GM18511 (cell line): Measurements from ENCODE around the gene RNF130.

Experiments
- ATAC-seq: cut with Tn5 transposase; IDR thresholded peaks from one replicate; pipeline ENCODE4 v1.9.1; 2021; ENCODE audit warnings: mild to moderate bottlenecking, moderate library complexity; ENCODE audit not compliant: unreplicated experiment

RNF130 gene

DNA sequence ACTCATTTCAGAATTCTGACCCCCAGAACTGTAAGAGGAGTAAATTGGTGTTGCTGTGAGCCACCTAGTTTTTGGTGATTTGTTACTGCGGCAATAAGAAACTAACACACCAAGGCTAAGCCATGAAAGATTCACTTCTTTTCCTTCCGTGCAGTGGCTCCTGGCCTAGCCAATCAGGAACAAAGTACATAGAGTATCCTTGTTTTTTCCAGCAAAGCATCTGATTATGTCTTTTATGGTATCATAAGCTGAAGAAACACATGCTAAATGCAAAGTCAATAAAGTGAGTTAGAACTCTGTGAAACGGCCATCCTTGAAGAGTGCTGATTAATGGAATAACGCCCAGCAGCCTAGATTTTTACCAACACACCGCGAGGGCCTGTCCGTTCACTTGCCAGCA, 11.4 kb downstream of the RNF130 start:
- no peak for ATAC-seq

DNA sequence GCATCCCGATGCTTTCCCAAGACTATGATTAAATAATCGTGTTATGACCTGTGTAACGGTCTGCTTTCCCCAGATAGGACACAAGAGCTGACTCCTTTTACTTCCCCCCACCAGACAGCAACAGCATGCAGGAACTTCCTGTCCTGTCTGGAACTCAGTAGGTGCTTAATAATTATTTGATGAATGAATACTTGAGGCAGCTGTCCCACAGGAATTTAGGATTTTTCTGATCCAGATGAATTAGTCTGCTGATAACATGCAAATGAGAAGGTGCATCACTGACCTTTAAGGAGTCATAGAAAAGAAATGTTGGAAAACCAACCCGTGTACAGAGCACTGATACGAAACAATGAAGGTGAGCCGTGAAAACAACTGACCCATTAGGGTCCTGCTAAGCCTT, 12.2 kb downstream of the RNF130 start:
- ATAC-seq: no peak

- ATAC-seq: no peak
Observed at GRCh38 chr5:180056153-180056552, 15.4 kb downstream of the RNF130 start.

GRCh38 chr5:180054226-180054625, 17.3 kb downstream of the RNF130 start:
- no peak for ATAC-seq

- no peak for ATAC-seq
Observed at GRCh38 chr5:180053061-180053602, 18.4 kb downstream of the RNF130 start.

DNA sequence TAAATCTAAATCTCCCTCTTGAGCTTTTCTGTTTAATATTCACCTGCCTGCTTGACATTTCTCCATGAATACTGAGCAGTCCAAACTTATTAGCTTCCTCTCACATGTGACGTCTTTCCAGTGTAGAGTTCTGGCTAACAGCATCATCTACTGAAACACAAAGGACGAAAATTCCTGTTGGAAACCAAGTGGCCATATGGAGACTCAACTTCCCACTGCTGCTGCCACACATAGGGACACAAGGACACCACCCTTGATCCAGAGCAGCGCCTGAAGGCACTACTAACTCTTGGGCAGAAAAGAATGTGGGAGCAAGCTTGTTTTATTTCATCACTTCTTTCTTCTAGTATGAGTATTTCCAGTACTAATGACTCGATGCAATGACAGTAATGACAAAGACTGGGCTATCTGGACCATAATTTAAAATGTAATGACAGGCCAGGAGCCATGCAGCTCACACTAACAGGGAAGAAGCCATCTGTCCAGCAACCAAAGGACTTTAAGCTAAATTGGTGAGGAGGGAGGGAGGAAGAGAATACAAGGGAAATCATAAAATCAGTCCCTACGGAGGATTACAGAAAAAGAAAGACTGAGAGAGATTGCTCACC, 19.2 kb downstream of the RNF130 start:
- ATAC-seq: no peak

DNA sequence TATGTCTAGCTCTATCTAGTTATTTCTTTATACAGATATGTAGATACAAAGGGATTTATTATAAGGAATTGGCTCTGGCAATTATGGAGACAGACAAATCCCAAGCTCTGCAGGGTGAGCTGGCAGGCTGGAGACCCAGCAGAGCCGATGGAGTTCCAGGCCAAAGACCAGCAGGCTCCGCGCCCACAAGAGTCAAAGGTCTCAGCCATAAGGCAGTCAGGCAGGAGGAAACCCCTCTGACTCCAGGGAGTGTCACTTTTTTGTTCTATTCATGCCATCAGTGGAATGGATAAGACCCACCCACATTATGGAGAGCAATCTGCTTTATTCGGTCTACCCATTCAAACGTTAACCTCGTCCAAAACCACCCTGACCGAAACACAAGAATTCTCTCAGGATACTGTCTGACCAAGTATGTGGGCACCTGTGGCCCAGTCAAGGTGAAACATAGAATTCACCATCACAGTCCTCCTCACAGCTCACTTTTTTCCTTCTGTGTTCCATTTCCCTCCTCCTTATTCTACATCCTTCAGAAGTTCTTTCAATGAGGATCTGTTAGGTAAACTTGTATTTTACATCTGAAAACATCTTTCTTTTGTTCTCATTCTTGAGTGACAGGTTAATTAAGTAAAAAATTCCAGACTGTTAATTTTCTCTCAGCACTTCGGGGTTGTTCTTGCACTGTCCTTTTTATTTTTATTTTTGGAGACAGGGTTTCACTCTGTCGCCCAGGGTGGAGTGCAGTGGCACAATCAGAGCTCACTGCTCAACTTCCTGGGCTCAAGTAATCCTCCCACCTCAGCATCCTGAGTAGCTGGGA, 21.2 kb downstream of the RNF130 start:
- no peak for ATAC-seq

DNA sequence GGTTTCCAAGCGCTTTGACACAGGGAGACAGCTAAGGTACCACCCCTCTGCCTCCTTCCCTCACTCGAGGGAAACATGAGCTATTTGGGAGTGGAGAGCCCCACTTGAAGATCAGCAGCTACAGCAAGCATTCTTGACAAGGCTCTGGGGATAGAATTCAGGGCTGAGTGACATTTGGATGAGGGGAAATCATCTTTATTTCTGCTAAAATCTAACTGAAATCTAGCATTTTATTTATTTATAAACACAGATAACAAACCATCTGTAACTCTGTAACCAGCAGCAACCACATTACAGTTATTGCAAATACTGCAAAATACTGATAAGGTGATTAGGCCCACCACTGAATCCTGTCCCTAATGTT, 22.4 kb downstream of the RNF130 start:
- no peak for ATAC-seq

GRCh38 chr5:180047667-180048066, 23.9 kb downstream of the RNF130 start:
- no peak for ATAC-seq

DNA sequence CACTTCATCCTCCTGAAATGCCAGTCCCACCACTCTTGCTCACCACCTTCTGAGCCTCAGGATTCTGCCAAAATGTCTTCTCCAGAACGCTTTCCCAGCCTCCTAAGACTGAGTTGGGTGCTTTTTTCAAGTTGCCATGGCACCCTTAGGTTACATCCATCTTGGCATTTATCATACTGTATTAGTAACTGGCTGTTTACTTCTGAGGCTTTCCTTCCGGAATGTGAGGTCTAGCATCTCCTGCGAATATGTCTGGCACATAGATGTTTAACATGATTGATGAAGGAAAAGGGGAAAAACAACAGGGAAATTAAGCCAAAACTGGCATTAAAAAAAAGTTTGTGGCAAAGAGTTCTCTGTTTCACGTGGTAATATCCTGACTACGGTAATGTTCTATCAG, 24.9 kb downstream of the RNF130 start:
- ATAC-seq: no peak

DNA sequence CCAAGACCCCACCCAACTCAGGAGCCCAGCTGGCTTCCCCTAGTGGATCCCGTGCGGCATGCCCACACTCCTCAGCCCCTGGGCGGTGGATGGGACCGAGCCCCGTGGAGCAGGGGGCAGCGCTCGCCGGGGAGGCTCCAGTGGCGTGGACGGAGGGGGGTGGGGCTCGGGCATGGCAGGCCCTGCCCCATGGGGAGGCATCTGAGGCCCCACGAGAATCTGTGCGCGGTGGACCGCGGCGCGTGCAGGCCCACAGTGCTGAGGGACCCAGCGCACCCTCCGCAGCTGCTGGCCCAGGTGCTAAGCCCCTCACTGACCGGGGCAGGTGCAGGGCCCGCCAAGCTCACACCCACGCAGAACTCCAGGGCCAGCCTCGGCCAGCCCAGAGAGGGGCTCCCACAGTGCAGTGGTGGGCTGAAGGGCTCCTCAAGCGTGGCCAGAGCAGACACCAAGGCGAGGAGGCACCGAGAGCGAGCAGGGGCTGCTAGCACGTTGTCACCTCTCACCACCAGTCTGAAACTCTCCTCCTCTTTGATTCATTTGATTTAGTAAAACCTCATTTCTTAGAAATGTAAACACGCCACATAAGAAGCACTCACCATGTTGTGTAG, 25.6 kb downstream of the RNF130 start:
- ATAC-seq: no peak

DNA sequence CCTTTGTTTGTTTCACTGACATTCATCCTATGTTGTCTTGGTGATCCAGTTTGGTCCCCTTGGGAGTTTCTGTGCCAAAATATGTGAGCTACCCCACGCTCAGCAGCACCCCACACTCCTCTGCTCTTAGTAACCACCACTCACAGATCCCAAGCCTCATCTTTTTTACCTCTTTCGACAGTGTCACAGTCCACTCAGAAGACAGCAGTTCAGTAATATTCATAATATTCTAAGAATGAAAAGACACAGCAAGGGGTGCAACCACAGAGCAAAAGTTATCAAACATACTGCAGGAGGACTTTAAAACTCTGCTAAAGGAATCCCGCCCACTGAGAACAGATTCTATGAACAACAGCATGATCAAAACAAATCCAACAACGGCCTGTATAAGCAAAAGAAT, 28.2 kb downstream of the RNF130 start:
- ATAC-seq: no peak

DNA sequence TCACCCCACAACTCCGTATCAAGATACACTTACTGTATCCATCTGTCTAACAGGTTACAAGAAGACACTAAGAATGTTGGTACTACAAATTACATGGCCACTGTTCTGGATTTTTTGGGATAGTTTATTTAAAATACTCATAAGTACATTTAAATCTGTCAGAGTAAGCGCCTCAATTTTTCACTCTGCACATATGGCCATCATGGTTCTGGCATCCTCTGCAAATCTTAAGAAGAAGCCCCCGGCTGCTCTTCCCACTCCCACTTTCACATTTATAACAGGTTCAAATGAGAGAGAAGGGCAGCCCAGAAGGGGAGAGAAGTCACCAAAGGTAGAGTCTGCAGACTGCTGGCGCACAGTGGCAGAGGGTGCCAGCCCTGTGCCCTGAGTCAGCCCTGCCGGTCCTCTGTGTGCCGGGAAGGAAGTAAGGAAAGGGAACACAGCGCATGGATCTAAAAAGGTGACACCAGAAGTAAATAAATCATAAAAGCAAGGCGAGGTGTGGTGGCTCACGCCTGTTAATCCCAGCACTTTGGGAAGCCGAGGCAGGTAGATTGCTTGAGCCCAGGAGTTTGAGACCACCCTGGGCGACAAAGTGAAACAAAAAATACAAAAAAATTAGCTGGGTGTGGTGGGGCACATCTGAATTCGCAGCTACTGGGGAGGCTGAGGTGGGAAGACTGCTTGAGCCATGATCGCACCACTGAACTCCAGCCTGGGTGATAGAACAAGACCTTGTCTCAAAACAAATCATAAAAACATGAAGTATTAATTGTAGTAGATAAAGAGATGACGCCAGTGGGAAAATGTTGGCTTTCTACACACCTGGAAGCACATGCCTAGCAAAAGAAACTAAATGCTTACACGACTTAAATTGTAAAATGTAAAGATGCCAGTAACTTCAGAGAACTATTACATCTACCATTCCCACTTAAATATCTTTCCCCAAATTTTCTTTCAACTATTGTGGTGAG, 30.0 kb downstream of the RNF130 start:
- ATAC-seq: no peak

- ATAC-seq: no peak
Observed at GRCh38 chr5:180040287-180041214, 31.0 kb downstream of the RNF130 start.

GRCh38 chr5:180035206-180035931, 36.2 kb downstream of the RNF130 start:
- no peak for ATAC-seq

GRCh38 chr5:180034564-180034963, 37.0 kb downstream of the RNF130 start:
- no peak for ATAC-seq

GRCh38 chr5:180027459-180028089, 44.0 kb downstream of the RNF130 start:
- ATAC-seq: no peak

DNA sequence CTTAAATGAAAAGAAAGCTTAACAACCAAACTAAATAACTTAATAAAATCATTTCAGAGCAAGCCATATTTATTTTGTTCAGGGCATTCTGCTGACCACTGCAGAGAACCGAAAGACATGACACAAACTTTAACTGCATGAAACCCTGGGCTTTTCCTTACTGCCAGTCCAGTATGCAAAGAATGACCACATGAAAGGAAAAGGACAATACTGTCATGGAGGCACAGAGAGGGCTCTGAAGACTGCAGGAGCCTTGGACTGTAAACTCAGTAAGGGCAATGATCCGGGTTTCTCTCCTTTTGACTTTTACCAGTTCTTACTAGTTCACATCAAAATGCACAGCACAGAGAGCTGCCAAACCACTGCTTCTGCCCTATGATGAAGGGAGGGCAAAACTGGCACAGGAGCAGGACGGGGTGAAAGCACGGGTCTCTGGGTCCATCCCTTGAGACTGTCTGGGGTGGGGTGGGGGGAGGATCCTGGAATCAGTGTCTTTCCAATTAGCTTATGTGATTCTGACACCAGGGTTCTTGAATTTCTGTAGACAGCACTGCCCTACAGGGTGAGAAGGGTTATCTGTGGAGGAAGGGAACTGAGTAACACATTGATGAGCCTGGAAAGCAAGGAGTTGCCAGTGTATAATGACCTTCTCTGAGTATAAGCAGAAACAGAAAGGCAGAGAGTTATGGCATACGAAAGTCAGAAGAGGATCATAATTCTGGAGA, 44.7 kb downstream of the RNF130 start:
- ATAC-seq: no peak
